GM12878 (cell line): ENCODE data around the gene ISG20. TPM values are rescaled to one million over a fixed set of nuclear protein-coding genes. Genes with fewer than 3 reads are reported as not detected.

Experiments used
- BRCA1 ChIP-seq: IDR thresholded peaks from 2 replicates; pipeline ENCODE4 v1.6.1; 2011; ENCODE audit warnings: low read depth, low read length, improper control_type of control experiment
- CBX5 ChIP-seq: sonication (generic); IDR thresholded peaks from 2 replicates; pipeline ENCODE4 v1.6.1; 2016; ENCODE audit warnings: low read depth, moderate library complexity, mild to moderate bottlenecking, inconsistent platforms
- CTCF ChIP-seq, 3 experiments: IDR thresholded peaks in 2 of 3; conservative IDR thresholded peaks in 1 of 3; 2 replicates each; pipeline ENCODE4 v1.5.1; 2011; ENCODE audit warnings: low read depth in 3 of 3, low read length in 3 of 3, mild to moderate bottlenecking in 3 of 3, control low read depth in 2 of 3, moderate library complexity in 2 of 3, inconsistent platforms in 1 of 3, mixed read lengths in 1 of 3; ENCODE audit not compliant: control insufficient read depth in 2 of 3, insufficient read depth in 1 of 3; ENCODE audit errors: extremely low read depth in 1 of 3
- E4F1 ChIP-seq: fragments of 450-650 bp; IDR thresholded peaks from 2 replicates; pipeline ENCODE4 v1.6.1; 2018; ENCODE audit warnings: borderline replicate concordance, mild to moderate bottlenecking; ENCODE audit not compliant: partially characterized antibody
- FOS ChIP-seq: IDR thresholded peaks from 3 replicates; pipeline ENCODE4 v1.6.1; 2011; ENCODE audit warnings: borderline replicate concordance; ENCODE audit not compliant: insufficient read length; ENCODE audit errors: extremely low read depth
- GATAD2B ChIP-seq: fragments of 450-650 bp; conservative IDR thresholded peaks from 2 replicates; pipeline ENCODE4 v1.6.1; 2017; ENCODE audit warnings: low read depth, mild to moderate bottlenecking, moderate library complexity
- KDM1A ChIP-seq: fragments of 200-600 bp; sonication (generic); IDR thresholded peaks from 2 replicates; pipeline ENCODE4 v1.6.1; 2016; ENCODE audit warnings: borderline replicate concordance
- MLLT1 ChIP-seq: fragments of 450-650 bp; IDR thresholded peaks from 2 replicates; pipeline ENCODE4 v1.6.1; 2016; ENCODE audit warnings: mild to moderate bottlenecking
- NR2F1 ChIP-seq: fragments of 450-650 bp; conservative IDR thresholded peaks from 2 replicates; pipeline ENCODE4 v1.6.1; 2017; ENCODE audit warnings: mild to moderate bottlenecking
- PAX8 ChIP-seq: fragments of 450-650 bp; IDR thresholded peaks from 2 replicates; pipeline ENCODE4 v1.6.1; 2017; ENCODE audit warnings: mild to moderate bottlenecking, moderate library complexity
- RCOR1 ChIP-seq: conservative IDR thresholded peaks from 2 replicates; pipeline ENCODE4 v1.6.1; 2012; ENCODE audit warnings: low read depth, low read length, improper control_type of control experiment
- SMAD5 ChIP-seq: IDR thresholded peaks from 2 replicates; pipeline ENCODE4 v1.6.1; 2016; ENCODE audit warnings: antibody characterized with exemption, low read depth
- SMARCA5 ChIP-seq: fragments of 450-650 bp; IDR thresholded peaks from 2 replicates; pipeline ENCODE4 v1.6.1; 2017; ENCODE audit warnings: mild to moderate bottlenecking
- STAT3 ChIP-seq: IDR thresholded peaks from 2 replicates; pipeline ENCODE4 v1.6.1; 2011; ENCODE audit warnings: low read depth, low read length, improper control_type of control experiment
- TCF3 ChIP-seq: IDR thresholded peaks from 2 replicates; pipeline ENCODE4 v1.6.1; 2012; ENCODE audit warnings: low read depth, mild to moderate bottlenecking, low read length, borderline replicate concordance; ENCODE audit not compliant: insufficient read depth
- USF2 ChIP-seq: IDR thresholded peaks from 2 replicates; pipeline ENCODE4 v1.6.1; 2011; ENCODE audit warnings: low read depth, low read length, improper control_type of control experiment, borderline replicate concordance
- polyA plus RNA-seq, 11 experiments: library from polyadenylated mRNA; depleted of rRNA in 4 of 11; unstranded in 6 of 11; stranded (reverse) in 5 of 11; fragments of >200 nt; fragmentation: Nextera tagmentation in 4 of 11; fragmentation: Illumina TruSeq in 1 of 11; extraction: Ambion mirVana in 4 of 11; extraction: Trizol in 1 of 11; gene quantifications; 1 replicate in 1 of 11; 2 replicates in 10 of 11; pipeline versions ENCODE4 v1.2.1 to v1.2.3, GENCODE V29; 2011 to 2016; ENCODE audit warnings: inconsistent platforms in 2 of 11, missing spikeins in 2 of 11, low read depth in 1 of 11
- total RNA-seq, 4 experiments: library from RNA; depleted of rRNA in 3 of 4; stranded (reverse); fragments of >200 nt in 3 of 4; fragmentation: Illumina TruSeq in 1 of 4; extraction: Trizol in 1 of 4; gene quantifications; 2 replicates each; pipeline versions ENCODE4 v1.2.1 to v1.2.3, GENCODE V29; 2013 to 2021
- TF ChIP-seq, protein P1 (sequence below): IDR thresholded peaks from 2 replicates; pipeline ENCODE4 v1.6.1; 2011; ENCODE audit warnings: low read depth, mild to moderate bottlenecking, low read length, moderate library complexity, borderline replicate concordance; ENCODE audit errors: extremely low read depth
- TF ChIP-seq, protein P2 (sequence below): IDR thresholded peaks from 2 replicates; pipeline ENCODE4 v1.6.1; 2012; ENCODE audit warnings: mild to moderate bottlenecking, low read depth, low read length

ISG20 gene
- total and polyA plus RNA-seq, 10 of the 15 experiments (the other 5 are each of a cell fraction or from before 2014, with no cell fraction given): 23.4 to 210 (median 85.9) TPM

DNA sequence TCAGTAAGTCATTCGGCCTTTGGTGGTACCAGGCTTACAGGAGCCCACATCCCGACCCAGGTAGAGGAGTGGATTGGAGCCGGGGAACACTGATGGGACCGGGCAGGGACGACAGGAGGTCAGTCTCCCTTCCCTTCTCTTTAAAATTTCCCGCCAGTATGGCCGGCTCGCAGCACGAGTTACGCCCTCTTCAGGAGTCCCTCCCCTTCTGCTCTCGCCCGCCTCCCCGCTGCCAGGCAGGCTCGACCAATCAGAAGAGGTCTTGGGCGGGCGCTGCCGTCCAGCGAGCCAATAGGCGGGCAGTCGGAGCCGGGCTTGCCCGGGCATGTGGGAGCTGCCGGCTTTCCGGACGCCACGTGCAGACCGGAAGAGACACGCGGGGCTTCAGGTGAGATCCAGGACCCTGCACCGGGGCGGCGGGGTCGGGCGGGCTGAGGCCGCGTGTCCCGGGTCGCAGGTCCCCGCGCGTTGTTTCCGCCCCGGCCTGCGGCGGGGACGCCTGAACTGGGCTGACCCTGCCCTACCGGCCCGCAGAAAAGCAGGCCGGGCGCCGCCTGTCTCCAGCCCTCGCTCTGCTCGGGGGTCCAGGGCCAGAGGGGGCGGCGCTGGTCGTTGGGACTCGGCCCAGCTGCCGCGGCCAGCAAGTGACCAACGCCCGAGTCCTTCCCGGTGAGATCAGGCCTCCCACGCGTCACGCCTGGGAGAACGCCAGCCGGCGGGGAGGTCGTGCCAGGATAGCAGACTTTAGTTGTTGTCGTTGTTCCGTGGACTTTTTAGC is 17.6 kb upstream of the ISG20 start, which contains the start of gene AEN (continued):
- TF ChIP-seq MLLT1: no peak
- TF ChIP-seq NR2F1: peak; percentile 77
- no peak for TF ChIP-seq PAX8
- peak; percentile 94 for TF ChIP-seq GATAD2B
- TF ChIP-seq CBX5: no peak
- TF ChIP-seq FOS: peak; percentile 66
- no peak for TF ChIP-seq SMAD5
- TF ChIP-seq, protein P1, sequence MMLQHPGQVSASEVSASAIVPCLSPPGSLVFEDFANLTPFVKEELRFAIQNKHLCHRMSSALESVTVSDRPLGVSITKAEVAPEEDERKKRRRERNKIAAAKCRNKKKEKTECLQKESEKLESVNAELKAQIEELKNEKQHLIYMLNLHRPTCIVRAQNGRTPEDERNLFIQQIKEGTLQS: no peak
- TF ChIP-seq CTCF (IDR thresholded peaks at IDR 0.05 in 2 of 3, conservative IDR thresholded peaks at IDR 0.05 in 1 of 3; ENCODE audit: control insufficient read depth in 2 of 3, extremely low read depth in 1 of 3, insufficient read depth in 1 of 3, low read depth in 3 of 3, low read length in 3 of 3): no peak
- no peak for TF ChIP-seq STAT3
- TF ChIP-seq BRCA1: no peak
- peak; percentile 20 for TF ChIP-seq USF2
- peak; percentile 71; the same call in 1 of the 2 replicates for TF ChIP-seq SMARCA5
- TF ChIP-seq TCF3: 0 out of 2 replicates have a peak, but pooled peaks have one; percentile 28
- TF ChIP-seq E4F1: peak; percentile 66
- TF ChIP-seq, protein P2, sequence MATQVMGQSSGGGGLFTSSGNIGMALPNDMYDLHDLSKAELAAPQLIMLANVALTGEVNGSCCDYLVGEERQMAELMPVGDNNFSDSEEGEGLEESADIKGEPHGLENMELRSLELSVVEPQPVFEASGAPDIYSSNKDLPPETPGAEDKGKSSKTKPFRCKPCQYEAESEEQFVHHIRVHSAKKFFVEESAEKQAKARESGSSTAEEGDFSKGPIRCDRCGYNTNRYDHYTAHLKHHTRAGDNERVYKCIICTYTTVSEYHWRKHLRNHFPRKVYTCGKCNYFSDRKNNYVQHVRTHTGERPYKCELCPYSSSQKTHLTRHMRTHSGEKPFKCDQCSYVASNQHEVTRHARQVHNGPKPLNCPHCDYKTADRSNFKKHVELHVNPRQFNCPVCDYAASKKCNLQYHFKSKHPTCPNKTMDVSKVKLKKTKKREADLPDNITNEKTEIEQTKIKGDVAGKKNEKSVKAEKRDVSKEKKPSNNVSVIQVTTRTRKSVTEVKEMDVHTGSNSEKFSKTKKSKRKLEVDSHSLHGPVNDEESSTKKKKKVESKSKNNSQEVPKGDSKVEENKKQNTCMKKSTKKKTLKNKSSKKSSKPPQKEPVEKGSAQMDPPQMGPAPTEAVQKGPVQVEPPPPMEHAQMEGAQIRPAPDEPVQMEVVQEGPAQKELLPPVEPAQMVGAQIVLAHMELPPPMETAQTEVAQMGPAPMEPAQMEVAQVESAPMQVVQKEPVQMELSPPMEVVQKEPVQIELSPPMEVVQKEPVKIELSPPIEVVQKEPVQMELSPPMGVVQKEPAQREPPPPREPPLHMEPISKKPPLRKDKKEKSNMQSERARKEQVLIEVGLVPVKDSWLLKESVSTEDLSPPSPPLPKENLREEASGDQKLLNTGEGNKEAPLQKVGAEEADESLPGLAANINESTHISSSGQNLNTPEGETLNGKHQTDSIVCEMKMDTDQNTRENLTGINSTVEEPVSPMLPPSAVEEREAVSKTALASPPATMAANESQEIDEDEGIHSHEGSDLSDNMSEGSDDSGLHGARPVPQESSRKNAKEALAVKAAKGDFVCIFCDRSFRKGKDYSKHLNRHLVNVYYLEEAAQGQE: no peak
- TF ChIP-seq RCOR1: no peak
- TF ChIP-seq KDM1A: no peak
